MM.1S (cell line): ENCODE results near the gene GAREM1.
A peak's percentile ranks its signal among the peaks of the same experiment; 100 is the strongest.

Experiments
- DNase-seq: peaks from one replicate; pipeline ENCODE4 v3.0.0-alpha.2; 2015
- H2AFZ ChIP-seq: fragments of 300-600 bp; sonication (generic); 2 replicates; pipeline ENCODE4 v1.6.0; 2016; ENCODE audit warnings: antibody characterized with exemption, low read length
- H3F3A ChIP-seq: fragments of 300-600 bp; sonication (generic); 2 replicates; pipeline ENCODE4 v1.6.1; 2016; ENCODE audit warnings: mild to moderate bottlenecking, antibody characterized with exemption, low read length, moderate library complexity, mixed read lengths; ENCODE audit not compliant: insufficient read depth
- H3K27ac ChIP-seq: fragments of 300-600 bp; sonication (generic); 2 replicates; pipeline ENCODE4 v1.5.1; 2016; ENCODE audit warnings: mild to moderate bottlenecking, low read length
- H3K27me3 ChIP-seq: fragments of 300-600 bp; sonication (generic); replicated peaks from 2 replicates; pipeline ENCODE4 v1.6.0; 2016; ENCODE audit warnings: low read length; ENCODE audit not compliant: insufficient read depth
- H3K36me3 ChIP-seq: fragments of 300-600 bp; sonication (generic); replicated peaks from 2 replicates; pipeline ENCODE4 v1.6.1; 2016; ENCODE audit warnings: mild to moderate bottlenecking, low read length, mixed read lengths; ENCODE audit not compliant: insufficient read depth
- H3K4me1 ChIP-seq: fragments of 300-600 bp; sonication (generic); 2 replicates; pipeline ENCODE4 v1.6.1; 2016; ENCODE audit warnings: low read length, mixed read lengths
- H3K4me2 ChIP-seq: fragments of 300-600 bp; sonication (generic); 2 replicates; pipeline ENCODE4 v1.6.0; 2016; ENCODE audit warnings: low read depth, low read length
- H3K4me3 ChIP-seq: fragments of 300-600 bp; sonication (generic); 2 replicates; pipeline ENCODE4 v1.5.1; 2016; ENCODE audit warnings: low read length, mixed read lengths
- H3K79me2 ChIP-seq: fragments of 300-600 bp; sonication (generic); 2 replicates; pipeline ENCODE4 v1.6.1; 2016; ENCODE audit warnings: mixed run types, low read length, mixed read lengths
- H3K9ac ChIP-seq: fragments of 300-600 bp; sonication (generic); 2 replicates; pipeline ENCODE4 v1.6.1; 2016; ENCODE audit warnings: low read length, mixed read lengths
- H3K9me2 ChIP-seq: fragments of 300-600 bp; sonication (generic); replicated peaks from 2 replicates; pipeline ENCODE4 v1.6.1; 2016; ENCODE audit warnings: mild to moderate bottlenecking, low read length, mixed read lengths; ENCODE audit not compliant: insufficient read depth
- H3K9me3 ChIP-seq: fragments of 300-600 bp; sonication (generic); replicated peaks from 2 replicates; pipeline ENCODE4 v1.6.1; 2016; ENCODE audit warnings: mild to moderate bottlenecking, low read length, mixed read lengths; ENCODE audit not compliant: insufficient read depth
- H4K20me1 ChIP-seq: fragments of 300-600 bp; sonication (generic); 2 replicates; pipeline ENCODE4 v1.6.1; 2016; ENCODE audit warnings: mild to moderate bottlenecking, low read length, moderate library complexity, mixed read lengths; ENCODE audit not compliant: insufficient read depth
- EZH2 ChIP-seq: fragments of 300-600 bp; sonication (generic); optimal IDR thresholded peaks from 2 replicates; pipeline ENCODE3; 2017; ENCODE audit warnings: low read depth, mild to moderate bottlenecking, antibody characterized with exemption, low read length, mixed read lengths
- EZH2phosphoT487 ChIP-seq: fragments of 300-600 bp; sonication (generic); IDR thresholded peaks from 2 replicates; pipeline ENCODE4 v1.6.1; 2018; ENCODE audit warnings: antibody characterized with exemption, low read length
- TF ChIP-seq, protein P1 (sequence below): fragments of 300-600 bp; sonication (generic); IDR thresholded peaks from 2 replicates; pipeline ENCODE4 v1.5.1; 2016; ENCODE audit warnings: antibody characterized with exemption, low read length, mixed read lengths

GAREM1 gene

DNA sequence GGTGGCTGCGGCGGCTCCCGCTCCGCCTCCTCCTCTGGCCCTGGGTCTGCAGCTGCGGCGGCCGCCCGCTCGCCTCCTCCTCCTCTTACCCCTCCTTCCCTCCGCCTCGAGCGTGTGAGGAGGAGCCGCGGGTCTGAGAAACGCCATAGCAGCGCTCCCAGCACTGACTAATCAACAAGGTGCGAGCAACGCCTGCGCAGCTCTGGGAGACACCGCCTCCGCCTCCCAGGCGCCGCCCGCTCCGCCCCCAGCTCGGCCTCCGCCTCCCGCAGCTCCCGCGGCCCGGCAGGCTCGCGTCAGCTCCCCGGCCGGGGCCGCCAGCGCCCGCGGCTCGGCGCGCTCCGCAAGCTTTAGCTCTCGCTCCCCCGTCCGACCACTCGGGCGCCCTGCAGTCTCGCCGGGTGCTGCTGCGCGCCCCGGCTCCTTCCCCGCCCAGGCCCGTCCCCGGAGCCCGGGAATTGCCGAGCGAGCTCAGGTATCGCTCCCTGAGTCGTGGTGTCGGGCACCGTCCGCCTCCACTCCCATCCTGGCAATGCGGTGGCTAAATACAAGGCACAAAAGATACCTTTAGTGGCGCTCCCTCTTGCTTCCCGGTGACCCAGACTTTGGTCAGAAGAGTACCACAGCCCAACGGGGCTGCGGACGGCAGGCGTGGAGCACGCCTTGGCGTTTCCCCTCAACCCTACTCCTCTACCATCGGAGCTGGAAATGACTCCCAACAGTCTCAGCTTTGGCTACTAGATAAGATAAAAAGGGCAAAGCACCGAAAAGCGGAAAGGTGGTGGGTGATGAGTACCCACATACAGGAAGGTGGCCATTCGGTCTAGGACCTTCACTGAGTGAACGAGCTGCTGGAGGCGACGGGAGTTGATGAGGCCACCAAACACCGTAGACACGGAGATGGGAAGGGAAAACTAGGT, at the start of gene GAREM1:
Gene GAREM1 (minus strand): TSS at position 169 of the 920 bp plus-strand sequence. CDS start 454 bp downstream, outside the sequence.
- H3K79me2 ChIP-seq = peaks cover 32% of the 10 kb centered on the region
- H3K9ac ChIP-seq = peak within 1 kb of the TSS; percentile 66; the same call in 1 of the 2 replicates
- peak within 1 kb of the TSS; percentile 78 for H2AFZ ChIP-seq
- peak within 1 kb of the TSS; percentile 18; the same call in 1 of the 2 replicates for H3K27ac ChIP-seq
- peaks cover 11% of the 10 kb centered on the region; the same call in 1 of the 2 replicates for H3F3A ChIP-seq
- peak within 1 kb of the TSS; percentile 84 for H3K4me2 ChIP-seq
- no peak for TF ChIP-seq EZH2phosphoT487
- TF ChIP-seq, protein P1, sequence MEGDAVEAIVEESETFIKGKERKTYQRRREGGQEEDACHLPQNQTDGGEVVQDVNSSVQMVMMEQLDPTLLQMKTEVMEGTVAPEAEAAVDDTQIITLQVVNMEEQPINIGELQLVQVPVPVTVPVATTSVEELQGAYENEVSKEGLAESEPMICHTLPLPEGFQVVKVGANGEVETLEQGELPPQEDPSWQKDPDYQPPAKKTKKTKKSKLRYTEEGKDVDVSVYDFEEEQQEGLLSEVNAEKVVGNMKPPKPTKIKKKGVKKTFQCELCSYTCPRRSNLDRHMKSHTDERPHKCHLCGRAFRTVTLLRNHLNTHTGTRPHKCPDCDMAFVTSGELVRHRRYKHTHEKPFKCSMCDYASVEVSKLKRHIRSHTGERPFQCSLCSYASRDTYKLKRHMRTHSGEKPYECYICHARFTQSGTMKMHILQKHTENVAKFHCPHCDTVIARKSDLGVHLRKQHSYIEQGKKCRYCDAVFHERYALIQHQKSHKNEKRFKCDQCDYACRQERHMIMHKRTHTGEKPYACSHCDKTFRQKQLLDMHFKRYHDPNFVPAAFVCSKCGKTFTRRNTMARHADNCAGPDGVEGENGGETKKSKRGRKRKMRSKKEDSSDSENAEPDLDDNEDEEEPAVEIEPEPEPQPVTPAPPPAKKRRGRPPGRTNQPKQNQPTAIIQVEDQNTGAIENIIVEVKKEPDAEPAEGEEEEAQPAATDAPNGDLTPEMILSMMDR = peak; percentile 46
- TF ChIP-seq EZH2 = no peak
- H3K9me3 ChIP-seq = no peaks in the 10 kb centered on the region
- 0 out of 2 replicates have a peak, but pooled peaks cover 8% of the 10 kb centered on the region for H3K4me1 ChIP-seq
- no peaks in the 10 kb centered on the region for H3K27me3 ChIP-seq
- no peaks in the 10 kb centered on the region for H3K36me3 ChIP-seq
- peak within 1 kb of the TSS; percentile 94 for H3K4me3 ChIP-seq
- no peaks in the 10 kb centered on the region for H3K9me2 ChIP-seq
- DNase-seq = peak; percentile 96
- H4K20me1 ChIP-seq = no peaks in the 10 kb centered on the region

DNA sequence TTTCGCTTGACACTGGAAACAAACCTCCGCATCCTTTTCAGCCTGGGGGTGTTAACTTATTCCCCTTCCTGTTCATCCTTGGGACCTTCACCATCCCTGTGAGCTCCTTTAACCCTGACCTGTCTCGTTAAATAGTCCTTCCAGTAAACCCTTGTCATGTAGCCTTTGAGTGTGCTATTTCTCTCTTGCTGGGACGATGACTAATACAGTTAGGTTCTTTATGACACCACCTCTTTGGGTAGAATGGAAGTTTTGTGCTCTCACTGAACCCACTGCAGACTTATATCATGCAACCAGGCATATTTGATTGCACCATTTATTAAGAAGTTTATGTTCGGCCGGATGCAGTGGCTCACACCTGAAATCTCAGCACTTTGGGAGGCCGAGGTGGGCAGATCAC, 40.5 kb upstream of the GAREM1 start:
- H3K9me2 ChIP-seq = no peaks in the 10 kb centered on the region
- no peaks in the 10 kb centered on the region for H4K20me1 ChIP-seq
- TF ChIP-seq, protein P1 = no peak
- TF ChIP-seq EZH2 (no peak), EZH2phosphoT487 (no peak)
- no peaks in the 10 kb centered on the region for H3K36me3 ChIP-seq
- no peak overlapping the region for H3K27ac ChIP-seq
- no peak for DNase-seq
- H3K4me2 ChIP-seq = no peak overlapping the region
- H3K4me1 ChIP-seq = no peaks in the 10 kb centered on the region
- no peaks in the 10 kb centered on the region for H3K27me3 ChIP-seq
- H3K79me2 ChIP-seq = no peaks in the 10 kb centered on the region
- H3K9ac ChIP-seq = no peak overlapping the region
- no peak overlapping the region for H2AFZ ChIP-seq
- H3K4me3 ChIP-seq = no peak overlapping the region
- H3F3A ChIP-seq = no peaks in the 10 kb centered on the region
- no peaks in the 10 kb centered on the region for H3K9me3 ChIP-seq

GRCh38 chr18:32509111-32509510, 38.4 kb upstream of the GAREM1 start:
- TF ChIP-seq, protein P1 = no peak
- TF ChIP-seq EZH2phosphoT487 (no peak), EZH2 (no peak)
- H3K36me3 ChIP-seq = no peaks in the 10 kb centered on the region
- no peak overlapping the region for H3K27ac ChIP-seq
- H2AFZ ChIP-seq = no peak overlapping the region
- H3K9ac ChIP-seq = no peak overlapping the region
- no peaks in the 10 kb centered on the region for H3K9me2 ChIP-seq
- no peaks in the 10 kb centered on the region for H3K9me3 ChIP-seq
- no peak overlapping the region for H3K4me3 ChIP-seq
- H3K4me2 ChIP-seq = no peak overlapping the region
- no peaks in the 10 kb centered on the region for H3K79me2 ChIP-seq
- no peaks in the 10 kb centered on the region for H3K27me3 ChIP-seq
- H4K20me1 ChIP-seq = no peaks in the 10 kb centered on the region
- H3F3A ChIP-seq = no peaks in the 10 kb centered on the region
- DNase-seq = no peak
- H3K4me1 ChIP-seq = no peaks in the 10 kb centered on the region
